Panc1 (cell line): ENCODE data around the gene OTC.

ENCODE experiments used
- POLR2AphosphoS5 ChIP-seq: IDR thresholded peaks from 2 replicates; pipeline ENCODE4 v1.6.1; 2012; ENCODE audit warnings: mild to moderate bottlenecking, low read depth, low read length, moderate library complexity
- SIN3A ChIP-seq: IDR thresholded peaks from 2 replicates; pipeline ENCODE4 v1.6.1; 2012; ENCODE audit warnings: low read depth, mild to moderate bottlenecking, low read length, moderate library complexity, borderline replicate concordance; ENCODE audit not compliant: insufficient read depth
- TCF7L2 ChIP-seq: IDR thresholded peaks from 2 replicates; pipeline ENCODE4 v1.6.1; 2011; ENCODE audit warnings: mild to moderate bottlenecking, low read depth, low read length, inconsistent platforms
- TF ChIP-seq, protein P1 (sequence below): fragments of 450-650 bp; IDR thresholded peaks from 2 replicates; pipeline ENCODE4 v1.5.1; 2017; ENCODE audit warnings: mild to moderate bottlenecking
- TF ChIP-seq, protein P2 (sequence below), 2 experiments: IDR thresholded peaks; 2 replicates each; pipeline ENCODE4 v1.6.1; 2011 to 2012; ENCODE audit warnings: low read depth in 2 of 2, control low read depth in 1 of 2, low read length in 1 of 2, mild to moderate bottlenecking in 1 of 2, moderate library complexity in 1 of 2; ENCODE audit not compliant: insufficient read depth in 1 of 2

DNA sequence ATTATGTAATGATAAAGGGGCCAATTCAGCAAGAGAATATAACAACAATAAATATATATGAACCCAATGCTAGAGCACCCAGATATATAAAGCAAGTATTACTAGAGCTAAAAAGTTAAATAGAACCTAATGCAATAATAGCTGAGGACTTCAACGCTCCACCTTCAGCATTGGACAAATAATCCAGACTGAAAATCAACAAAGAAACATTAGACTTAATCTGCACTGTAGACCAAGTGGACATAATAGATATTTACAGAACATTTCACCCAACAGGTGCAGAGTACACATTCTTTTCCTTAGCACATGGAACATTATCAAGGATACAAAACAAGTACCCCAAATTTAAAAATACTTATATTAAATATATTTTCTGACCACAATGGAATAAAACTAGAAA is 24.3 kb downstream of the OTC start:
- TF ChIP-seq, protein P1, sequence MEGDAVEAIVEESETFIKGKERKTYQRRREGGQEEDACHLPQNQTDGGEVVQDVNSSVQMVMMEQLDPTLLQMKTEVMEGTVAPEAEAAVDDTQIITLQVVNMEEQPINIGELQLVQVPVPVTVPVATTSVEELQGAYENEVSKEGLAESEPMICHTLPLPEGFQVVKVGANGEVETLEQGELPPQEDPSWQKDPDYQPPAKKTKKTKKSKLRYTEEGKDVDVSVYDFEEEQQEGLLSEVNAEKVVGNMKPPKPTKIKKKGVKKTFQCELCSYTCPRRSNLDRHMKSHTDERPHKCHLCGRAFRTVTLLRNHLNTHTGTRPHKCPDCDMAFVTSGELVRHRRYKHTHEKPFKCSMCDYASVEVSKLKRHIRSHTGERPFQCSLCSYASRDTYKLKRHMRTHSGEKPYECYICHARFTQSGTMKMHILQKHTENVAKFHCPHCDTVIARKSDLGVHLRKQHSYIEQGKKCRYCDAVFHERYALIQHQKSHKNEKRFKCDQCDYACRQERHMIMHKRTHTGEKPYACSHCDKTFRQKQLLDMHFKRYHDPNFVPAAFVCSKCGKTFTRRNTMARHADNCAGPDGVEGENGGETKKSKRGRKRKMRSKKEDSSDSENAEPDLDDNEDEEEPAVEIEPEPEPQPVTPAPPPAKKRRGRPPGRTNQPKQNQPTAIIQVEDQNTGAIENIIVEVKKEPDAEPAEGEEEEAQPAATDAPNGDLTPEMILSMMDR: no peak
- TF ChIP-seq SIN3A (no peak), POLR2AphosphoS5 (no peak), TCF7L2 (no peak)
- TF ChIP-seq, protein P2, sequence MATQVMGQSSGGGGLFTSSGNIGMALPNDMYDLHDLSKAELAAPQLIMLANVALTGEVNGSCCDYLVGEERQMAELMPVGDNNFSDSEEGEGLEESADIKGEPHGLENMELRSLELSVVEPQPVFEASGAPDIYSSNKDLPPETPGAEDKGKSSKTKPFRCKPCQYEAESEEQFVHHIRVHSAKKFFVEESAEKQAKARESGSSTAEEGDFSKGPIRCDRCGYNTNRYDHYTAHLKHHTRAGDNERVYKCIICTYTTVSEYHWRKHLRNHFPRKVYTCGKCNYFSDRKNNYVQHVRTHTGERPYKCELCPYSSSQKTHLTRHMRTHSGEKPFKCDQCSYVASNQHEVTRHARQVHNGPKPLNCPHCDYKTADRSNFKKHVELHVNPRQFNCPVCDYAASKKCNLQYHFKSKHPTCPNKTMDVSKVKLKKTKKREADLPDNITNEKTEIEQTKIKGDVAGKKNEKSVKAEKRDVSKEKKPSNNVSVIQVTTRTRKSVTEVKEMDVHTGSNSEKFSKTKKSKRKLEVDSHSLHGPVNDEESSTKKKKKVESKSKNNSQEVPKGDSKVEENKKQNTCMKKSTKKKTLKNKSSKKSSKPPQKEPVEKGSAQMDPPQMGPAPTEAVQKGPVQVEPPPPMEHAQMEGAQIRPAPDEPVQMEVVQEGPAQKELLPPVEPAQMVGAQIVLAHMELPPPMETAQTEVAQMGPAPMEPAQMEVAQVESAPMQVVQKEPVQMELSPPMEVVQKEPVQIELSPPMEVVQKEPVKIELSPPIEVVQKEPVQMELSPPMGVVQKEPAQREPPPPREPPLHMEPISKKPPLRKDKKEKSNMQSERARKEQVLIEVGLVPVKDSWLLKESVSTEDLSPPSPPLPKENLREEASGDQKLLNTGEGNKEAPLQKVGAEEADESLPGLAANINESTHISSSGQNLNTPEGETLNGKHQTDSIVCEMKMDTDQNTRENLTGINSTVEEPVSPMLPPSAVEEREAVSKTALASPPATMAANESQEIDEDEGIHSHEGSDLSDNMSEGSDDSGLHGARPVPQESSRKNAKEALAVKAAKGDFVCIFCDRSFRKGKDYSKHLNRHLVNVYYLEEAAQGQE (IDR thresholded peaks at IDR 0.05; ENCODE audit: insufficient read depth in 1 of 2, low read depth in 2 of 2, low read length in 1 of 2): no peak
